ENCODE measurements around the gene ARHGAP8. TPM values are rescaled to one million over a fixed set of nuclear protein-coding genes. Genes with fewer than 3 reads are reported as not detected.

ARHGAP8 gene
- total RNA-seq, 2 experiments from 2014 or later, result 3.3 to 3.4 TPM

DNA sequence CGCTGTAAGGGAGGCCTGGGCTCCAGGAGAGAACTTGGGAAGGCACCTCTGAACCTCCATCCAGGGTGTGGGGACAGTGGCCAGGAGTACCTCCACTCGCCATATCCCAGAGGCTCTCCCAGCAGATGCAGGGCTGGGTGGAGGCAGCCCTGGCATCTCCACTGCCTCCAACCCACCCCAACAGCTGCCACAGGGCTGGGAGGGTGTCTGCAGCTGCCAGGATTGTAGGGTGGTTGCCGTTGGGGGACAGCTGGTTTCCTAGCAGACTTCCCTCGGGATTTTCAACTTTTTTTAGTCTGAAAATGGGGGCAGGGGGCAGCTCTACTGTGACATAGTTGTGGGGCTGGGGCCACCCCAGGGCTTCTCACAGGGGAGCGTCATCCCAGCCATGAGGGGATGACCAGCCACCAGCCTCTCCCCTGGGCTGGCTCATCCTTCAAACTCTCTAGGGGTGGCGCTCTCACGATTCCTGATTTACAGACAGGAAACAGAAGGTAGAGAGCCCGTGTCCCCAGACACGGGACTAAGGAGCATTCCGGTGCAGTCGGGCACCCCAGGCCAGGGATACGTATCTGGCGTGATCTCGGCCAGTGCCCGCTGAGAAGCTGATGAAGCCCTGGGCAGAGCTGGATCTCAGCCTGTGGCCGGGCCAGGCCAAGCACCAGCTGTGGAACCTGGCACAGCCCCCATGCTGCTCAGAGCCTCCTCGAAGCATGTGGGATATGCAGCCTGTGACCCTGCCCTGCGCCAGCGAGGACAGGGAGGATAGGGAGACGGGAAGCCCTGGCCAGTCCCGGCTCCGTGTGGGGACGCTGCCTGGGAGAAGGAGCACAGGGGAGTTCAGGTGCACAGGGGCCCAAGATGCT, 40.5 kb upstream of the ARHGAP8 start:
- ATAC-seq (no peak), DNase-seq (no peak)
- CTCF ChIA-PET, result interaction anchor here (0.6 to 0.7 kb wide), 3 partner anchors 14 to 769 kb away, joined by 3 to 4 read pairs (median 3); no protein-coding TSS in a partner anchor
- intact Hi-C loops (cut with DNase I, micrococcal nuclease), result no loop called here
- Mint-ChIP-seq H3K27ac (no peak overlapping the region), H3K4me3 (no peak overlapping the region), H3K4me1 (peaks cover 6% of the 10 kb centered on the region), H3K9me3 (ENCODE audit: low read depth) (no peaks in the 10 kb centered on the region), H3K36me3 (ENCODE audit: low read depth) (no peaks in the 10 kb centered on the region), H3K27me3 (no peaks in the 10 kb centered on the region)
- POLR2A ChIA-PET, result no interaction called here

- H3K27ac Mint-ChIP-seq, result no peak overlapping the region
- no peak overlapping the region for H3K4me3 Mint-ChIP-seq
- no peaks in the 10 kb centered on the region for H3K27me3 Mint-ChIP-seq
- ChIA-PET POLR2A (no interaction called here), CTCF (no interaction called here)
- H3K36me3 Mint-ChIP-seq (ENCODE audit: low read depth), result no peaks in the 10 kb centered on the region
- H3K9me3 Mint-ChIP-seq (ENCODE audit: low read depth), result no peaks in the 10 kb centered on the region
- DNase-seq, result no peak
- peaks cover 6% of the 10 kb centered on the region for H3K4me1 Mint-ChIP-seq
- intact Hi-C loops (cut with DNase I, micrococcal nuclease), result no loop called here
- ATAC-seq, result no peak
These were observed 39.4 kb upstream of the ARHGAP8 start for GRCh38 chr22:44712962-44713361.

DNA sequence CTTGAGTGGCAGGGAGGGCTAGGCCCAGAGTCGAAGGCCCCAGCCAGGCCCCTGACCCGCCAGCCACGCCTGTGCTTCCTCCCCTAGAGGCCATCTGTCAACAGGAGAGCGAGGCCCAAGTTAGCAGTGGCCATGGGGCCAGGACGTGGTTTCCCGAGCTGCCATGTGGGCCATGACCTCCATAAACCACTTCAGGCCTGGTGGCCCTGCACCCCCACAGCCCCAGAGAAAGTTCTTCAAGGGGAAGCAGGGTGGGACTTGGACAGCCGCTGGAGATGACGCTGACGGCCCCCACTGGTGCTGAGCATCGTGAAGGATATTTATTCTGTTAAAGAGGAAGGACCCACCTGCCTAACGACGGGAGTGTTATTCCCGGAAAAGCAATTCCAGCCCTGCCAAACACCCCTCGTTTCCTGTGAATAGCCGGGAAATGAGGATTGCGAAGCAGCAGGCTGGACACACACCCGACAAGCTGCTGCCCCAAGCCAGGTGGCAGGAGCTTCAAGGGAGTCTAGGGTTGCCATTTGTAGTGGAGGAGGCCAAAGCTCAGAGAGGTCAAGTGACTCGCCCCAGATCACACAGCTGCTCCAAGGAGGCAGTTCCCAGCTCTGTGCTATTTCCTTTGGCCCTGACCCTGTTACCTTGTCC, 37.5 kb upstream of the ARHGAP8 start:
- H3K36me3 Mint-ChIP-seq (ENCODE audit: low read depth), result no peaks in the 10 kb centered on the region
- intact Hi-C loops (cut with DNase I, micrococcal nuclease), result no loop called here
- H3K9me3 Mint-ChIP-seq (ENCODE audit: low read depth), result no peaks in the 10 kb centered on the region
- DNase-seq, result no peak
- ChIA-PET CTCF (no interaction called here), POLR2A (no interaction called here)
- no peak overlapping the region for H3K4me3 Mint-ChIP-seq
- no peak overlapping the region for H3K27ac Mint-ChIP-seq
- H3K27me3 Mint-ChIP-seq, result no peaks in the 10 kb centered on the region
- no peak for ATAC-seq
- H3K4me1 Mint-ChIP-seq, result peaks cover 8% of the 10 kb centered on the region

DNA sequence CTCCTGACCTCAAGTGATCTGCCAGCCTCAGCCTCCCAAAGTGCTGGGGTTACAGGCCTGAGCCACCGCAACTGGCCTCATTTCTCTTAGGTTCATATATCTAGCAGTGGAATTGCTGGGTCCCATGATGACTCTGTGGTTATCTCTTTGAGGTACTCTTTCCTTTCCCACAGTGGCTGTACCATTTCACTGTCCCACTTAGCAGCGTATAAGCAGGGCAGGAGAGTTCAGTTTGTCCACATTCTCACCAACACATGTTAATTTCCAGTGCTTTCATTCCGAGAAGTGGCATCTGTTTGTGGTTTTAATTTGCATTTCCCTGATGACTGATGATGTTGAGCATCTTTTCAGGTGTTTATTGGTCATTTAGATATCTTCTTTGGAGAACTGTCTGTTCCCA, 34.0 kb upstream of the ARHGAP8 start:
- Mint-ChIP-seq H3K4me3 (no peak overlapping the region), H3K27ac (no peak overlapping the region), H3K9me3 (ENCODE audit: low read depth) (no peaks in the 10 kb centered on the region), H3K27me3 (no peaks in the 10 kb centered on the region), H3K36me3 (ENCODE audit: low read depth) (peaks cover 2% of the 10 kb centered on the region), H3K4me1 (peaks cover 4% of the 10 kb centered on the region)
- POLR2A ChIA-PET, result no interaction called here
- intact Hi-C loops (cut with DNase I, micrococcal nuclease), result no loop called here
- CTCF ChIA-PET, result interaction anchor here (0.7 to 1.0 kb wide), 3 partner anchors 39 to 1306 kb away, joined by 4 to 5 read pairs (median 4); no protein-coding TSS in a partner anchor
- DNase-seq (no peak), ATAC-seq (peak; percentile 74)

DNA sequence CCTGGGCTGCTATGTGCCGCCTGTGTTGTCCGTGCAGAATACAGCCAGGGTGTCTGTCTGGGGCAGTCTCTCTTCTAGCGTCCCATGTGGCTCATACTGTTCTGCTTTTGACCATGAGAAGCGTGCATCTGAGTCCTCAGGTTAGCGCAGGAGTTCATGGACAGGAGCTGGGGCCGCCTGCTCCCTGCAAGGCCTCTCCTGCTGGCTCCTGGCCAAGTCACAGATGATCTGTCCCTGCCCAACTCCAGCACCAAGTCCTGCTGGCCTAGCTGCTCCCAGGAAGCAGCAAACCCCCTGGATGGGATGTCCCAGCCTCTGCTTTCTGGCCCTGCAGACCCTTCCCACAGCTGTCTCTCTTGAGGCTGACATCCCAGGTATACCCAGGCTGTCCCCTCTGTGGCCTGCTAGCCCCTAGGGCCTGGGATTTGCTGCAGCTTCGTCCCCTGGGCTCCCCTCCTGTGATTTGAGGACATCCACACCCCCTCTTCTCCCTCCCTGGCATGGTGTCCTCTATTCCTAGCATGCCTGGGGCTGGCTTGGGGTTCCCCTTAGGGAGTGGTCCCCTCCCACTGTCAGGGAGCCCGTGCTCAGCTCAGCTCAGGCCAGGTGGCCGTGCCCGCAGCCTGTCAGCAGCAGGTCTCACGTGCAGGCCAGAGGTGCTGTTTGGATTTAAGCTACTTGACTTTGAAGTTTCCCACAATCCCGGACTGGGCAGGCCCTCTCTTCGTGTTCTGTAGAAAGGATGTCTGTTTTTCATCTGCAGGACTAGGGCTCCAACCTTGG, 32.6 kb upstream of the ARHGAP8 start:
- DNase-seq, result no peak
- no peak for ATAC-seq
- no peaks in the 10 kb centered on the region for H3K9me3 Mint-ChIP-seq (ENCODE audit: low read depth)
- no peak overlapping the region for H3K27ac Mint-ChIP-seq
- intact Hi-C loops (cut with DNase I, micrococcal nuclease), result no loop called here
- H3K4me3 Mint-ChIP-seq, result no peak overlapping the region
- no peaks in the 10 kb centered on the region for H3K27me3 Mint-ChIP-seq
- ChIA-PET CTCF (interaction anchor here (1.0 to 1.1 kb wide), 2 partner anchors 16 to 41 kb away, joined by 3 to 4 read pairs; no protein-coding TSS in a partner anchor), POLR2A (interaction anchor here (0.6 kb wide), 1 partner anchor 12 kb away, joined by 3 read pairs; no protein-coding TSS in a partner anchor)
- peaks cover 4% of the 10 kb centered on the region for H3K4me1 Mint-ChIP-seq
- peaks cover 2% of the 10 kb centered on the region for H3K36me3 Mint-ChIP-seq (ENCODE audit: low read depth)

GRCh38 chr22:44721213-44721612, 31.2 kb upstream of the ARHGAP8 start:
- ATAC-seq (no peak), DNase-seq (no peak)
- no peaks in the 10 kb centered on the region for H3K9me3 Mint-ChIP-seq (ENCODE audit: low read depth)
- no peaks in the 10 kb centered on the region for H3K27me3 Mint-ChIP-seq
- H3K4me1 Mint-ChIP-seq, result peaks cover 4% of the 10 kb centered on the region
- peaks cover 2% of the 10 kb centered on the region for H3K36me3 Mint-ChIP-seq (ENCODE audit: low read depth)
- ChIA-PET CTCF (no interaction called here), POLR2A (no interaction called here)
- intact Hi-C loops (cut with DNase I, micrococcal nuclease), result no loop called here
- H3K27ac Mint-ChIP-seq, result no peak overlapping the region
- H3K4me3 Mint-ChIP-seq, result no peak overlapping the region

GRCh38 chr22:44722611-44723010, 29.8 kb upstream of the ARHGAP8 start:
- no peaks in the 10 kb centered on the region for H3K9me3 Mint-ChIP-seq (ENCODE audit: low read depth)
- H3K4me1 Mint-ChIP-seq, result peaks cover 4% of the 10 kb centered on the region
- DNase-seq (no peak), ATAC-seq (no peak)
- CTCF ChIA-PET, result interaction anchor here (0.9 to 1.1 kb wide), 3 partner anchors 13 to 33 kb away, joined by 3 to 4 read pairs (median 4); no protein-coding TSS in a partner anchor
- POLR2A ChIA-PET, result no interaction called here
- no peaks in the 10 kb centered on the region for H3K27me3 Mint-ChIP-seq
- intact Hi-C loops (cut with DNase I, micrococcal nuclease), result no loop called here
- peaks cover 2% of the 10 kb centered on the region for H3K36me3 Mint-ChIP-seq (ENCODE audit: low read depth)
- no peak overlapping the region for H3K4me3 Mint-ChIP-seq
- H3K27ac Mint-ChIP-seq, result no peak overlapping the region

DNA sequence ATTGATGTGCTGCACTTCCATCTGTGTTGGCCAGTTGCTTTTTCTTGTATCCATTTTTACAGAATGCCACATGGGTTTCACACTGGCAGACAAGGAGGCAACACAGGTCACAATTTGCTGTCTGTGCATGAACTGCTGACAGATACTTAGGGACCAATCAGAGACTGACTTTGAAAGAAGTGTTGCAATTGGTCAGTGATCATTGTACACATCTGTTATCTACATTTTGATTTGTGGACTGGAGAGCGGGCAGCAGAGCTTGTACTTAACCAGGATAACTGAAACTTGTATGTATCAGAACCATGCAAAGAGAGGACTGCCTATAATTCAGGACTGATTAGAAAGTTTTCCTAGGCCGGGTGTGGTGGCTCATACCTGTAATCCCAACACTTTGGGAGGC, 28.6 kb upstream of the ARHGAP8 start:
- intact Hi-C loops (cut with DNase I, micrococcal nuclease), result no loop called here
- Mint-ChIP-seq H3K4me1 (no peaks in the 10 kb centered on the region), H3K4me3 (no peak overlapping the region), H3K36me3 (ENCODE audit: low read depth) (peaks cover 2% of the 10 kb centered on the region), H3K27ac (no peak overlapping the region), H3K9me3 (ENCODE audit: low read depth) (no peaks in the 10 kb centered on the region), H3K27me3 (no peaks in the 10 kb centered on the region)
- ATAC-seq (peak; percentile 61), DNase-seq (no peak)
- CTCF ChIA-PET, result no interaction called here
- POLR2A ChIA-PET, result no interaction called here

- ChIA-PET CTCF (no interaction called here), POLR2A (no interaction called here)
- DNase-seq (no peak), ATAC-seq (no peak)
- Mint-ChIP-seq H3K4me3 (no peak overlapping the region), H3K27ac (no peak overlapping the region), H3K9me3 (ENCODE audit: low read depth) (no peaks in the 10 kb centered on the region), H3K36me3 (ENCODE audit: low read depth) (peaks cover 2% of the 10 kb centered on the region), H3K27me3 (no peaks in the 10 kb centered on the region), H3K4me1 (no peaks in the 10 kb centered on the region)
- intact Hi-C loops (cut with DNase I, micrococcal nuclease), result no loop called here
These were observed 28.0 kb upstream of the ARHGAP8 start for GRCh38 chr22:44724416-44724815.

- no peak for DNase-seq
These were observed 27.5 kb upstream of the ARHGAP8 start for GRCh38 chr22:44724859-44725258.

GRCh38 chr22:44726439-44726838, 25.9 kb upstream of the ARHGAP8 start:
- ATAC-seq (no peak), DNase-seq (no peak)
- H3K27me3 Mint-ChIP-seq, result no peaks in the 10 kb centered on the region
- no peaks in the 10 kb centered on the region for H3K9me3 Mint-ChIP-seq (ENCODE audit: low read depth)
- H3K36me3 Mint-ChIP-seq (ENCODE audit: low read depth), result peaks cover 7% of the 10 kb centered on the region
- intact Hi-C loops (cut with DNase I, micrococcal nuclease), result no loop called here
- ChIA-PET POLR2A (no interaction called here), CTCF (no interaction called here)
- H3K4me1 Mint-ChIP-seq, result no peaks in the 10 kb centered on the region
- no peak overlapping the region for H3K4me3 Mint-ChIP-seq
- no peak overlapping the region for H3K27ac Mint-ChIP-seq

More at GRCh38 chr22:44724859-44725258, 27.5 kb upstream of the ARHGAP8 start:
- ChIA-PET POLR2A (no interaction called here), CTCF (no interaction called here)
- intact Hi-C loops (cut with DNase I, micrococcal nuclease), result no loop called here
- H3K27ac Mint-ChIP-seq, result no peak overlapping the region
- no peak overlapping the region for H3K4me3 Mint-ChIP-seq
- H3K9me3 Mint-ChIP-seq (ENCODE audit: low read depth), result no peaks in the 10 kb centered on the region
- H3K36me3 Mint-ChIP-seq (ENCODE audit: low read depth), result peaks cover 2% of the 10 kb centered on the region
- no peaks in the 10 kb centered on the region for H3K4me1 Mint-ChIP-seq
- H3K27me3 Mint-ChIP-seq, result no peaks in the 10 kb centered on the region
- no peak for ATAC-seq
